ENCODE results near the gene LINGO4.

Gene LINGO4

DNA sequence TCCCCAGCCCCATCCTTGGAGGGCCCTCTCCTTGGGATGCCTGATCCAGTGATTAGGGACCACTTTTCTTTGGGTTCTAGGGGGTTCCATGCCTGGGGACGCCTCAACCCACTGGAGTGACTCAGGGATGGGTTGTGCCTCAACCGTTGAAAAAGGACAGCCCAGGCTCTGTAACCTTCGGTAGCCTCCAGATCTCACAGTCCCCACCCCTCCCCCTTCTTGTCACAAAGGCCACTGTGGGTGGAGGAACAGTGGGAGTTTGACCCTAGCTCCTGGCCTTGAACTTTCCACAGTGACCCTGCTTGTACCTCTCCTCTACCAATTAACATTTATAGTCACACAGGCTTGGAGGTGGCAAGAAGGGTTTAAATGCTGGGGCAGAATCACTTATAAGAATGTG is 29.0 kb upstream of the LINGO4 start:
- Histone ChIP-seq H2BK5ac (ENCODE audit: low read length) (no peak overlapping the region), H2BK15ac (ENCODE audit: low read length) (no peak overlapping the region), H3K4me2 (ENCODE audit: insufficient read depth, low read length, poor library complexity, severe bottlenecking) (no peak overlapping the region), H2AFZ (ENCODE audit: low read length) (no peak overlapping the region), H3K9ac (ENCODE audit: low read depth, low read length, poor library complexity) (no peak overlapping the region), H4K8ac (ENCODE audit: low read depth, low read length) (no peak overlapping the region), H3K4me1 (ENCODE audit: control insufficient read depth in 2 of 2, insufficient read depth in 1 of 2, low read depth in 1 of 2, low read length in 2 of 2) (peaks cover 14% of the 10 kb centered on the region in 2 donors), H3K14ac (ENCODE audit: low read length) (no peak overlapping the region), H4K91ac (ENCODE audit: low read depth, low read length, poor library complexity) (no peak overlapping the region), H3K4ac (ENCODE audit: low read length) (no peak overlapping the region), H3K27me3 (ENCODE audit: control insufficient read depth in 3 of 3, insufficient read depth in 3 of 3, low read depth in 1 of 3, low read length in 3 of 3) (peaks cover 19 to 77% (median 27%) of the 10 kb centered on the region in 3 experiments), H3K9me3 (replicated peaks in 1 of 2; ENCODE audit: control insufficient read depth in 2 of 2, insufficient read depth in 1 of 2, low read depth in 1 of 2, low read length in 2 of 2) (no peaks in the 10 kb centered on the region), H3K27ac (replicated peaks; ENCODE audit: low read length) (no peak overlapping the region), H3K4me3 (ENCODE audit: low read length in 2 of 2) (no peak overlapping the region), H3K79me1 (ENCODE audit: low read depth, low read length) (no peaks in the 10 kb centered on the region), H2BK120ac (ENCODE audit: low read depth, low read length) (no peak overlapping the region), H3K36me3 (replicated peaks in 1 of 2; ENCODE audit: control insufficient read depth in 2 of 2, insufficient read depth in 2 of 2, low read length in 2 of 2) (no peaks in the 10 kb centered on the region), H3K18ac (ENCODE audit: low read length) (no peak overlapping the region), H2AK5ac (ENCODE audit: low read depth, low read length) (no peak overlapping the region), H3K23ac (ENCODE audit: low read depth, low read length, poor library complexity) (no peak overlapping the region), H2BK12ac (ENCODE audit: low read length) (no peak overlapping the region)
- no CpG with 5 or more reads among the region's 3 CpGs for WGBS, 2 donors (ENCODE audit: extremely low coverage in 2 of 2, insufficient read length in 2 of 2, insufficient replicate concordance in 1 of 2)
- no peak for DNase-seq (ENCODE audit: low spot score)

DNA sequence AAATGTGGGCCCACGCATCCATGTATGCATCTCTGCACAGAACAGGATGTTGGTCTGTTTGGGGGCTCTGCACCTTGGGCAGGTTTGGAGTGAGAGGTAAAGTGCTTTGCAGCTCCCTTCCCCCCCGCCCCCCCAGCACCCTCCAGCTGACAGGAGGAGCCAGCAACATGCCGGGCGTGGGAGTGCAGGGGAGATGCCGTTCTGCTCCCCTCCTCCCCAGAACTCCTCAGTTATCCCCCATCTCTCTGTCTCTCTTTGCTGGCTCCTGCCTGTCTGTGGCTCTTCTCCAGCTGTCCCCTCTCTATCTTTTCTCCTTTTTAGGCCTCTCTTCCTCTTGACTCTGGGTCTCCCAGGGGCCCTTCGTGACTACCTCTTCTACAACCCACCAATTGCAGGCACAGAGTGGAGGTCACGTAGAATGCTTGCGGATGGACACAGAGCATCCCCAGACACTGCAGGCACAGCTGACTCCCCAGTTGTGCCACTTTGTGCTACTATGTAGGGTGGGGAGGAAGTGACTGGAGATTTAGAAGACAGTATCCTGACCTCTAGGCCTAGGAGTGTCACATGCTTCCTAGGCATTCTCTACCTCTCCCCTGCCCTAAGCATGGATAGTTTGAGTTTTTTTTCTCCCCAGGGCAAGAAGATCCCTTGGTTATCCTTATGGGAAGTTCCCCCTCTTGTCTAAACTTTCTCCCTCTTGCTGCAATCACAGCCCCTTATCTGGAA is 28.1 kb upstream of the LINGO4 start:
- H3K14ac ChIP-seq (ENCODE audit: low read length) = peak overlapping the region; percentile 32
- DNase-seq (ENCODE audit: low spot score) = no peak
- no peak overlapping the region for H2AK5ac ChIP-seq (ENCODE audit: low read depth, low read length)
- no peak overlapping the region for H2AFZ ChIP-seq (ENCODE audit: low read length)
- H3K4me1 ChIP-seq (ENCODE audit: control insufficient read depth in 2 of 2, insufficient read depth in 1 of 2, low read depth in 1 of 2, low read length in 2 of 2) = peaks cover 15 to 21% of the 10 kb centered on the region in 2 donors
- peaks cover 11 to 68% (median 18%) of the 10 kb centered on the region in 3 experiments for H3K27me3 ChIP-seq (ENCODE audit: control insufficient read depth in 3 of 3, insufficient read depth in 3 of 3, low read depth in 1 of 3, low read length in 3 of 3)
- H3K9me3 ChIP-seq (replicated peaks in 1 of 2; ENCODE audit: control insufficient read depth in 2 of 2, insufficient read depth in 1 of 2, low read depth in 1 of 2, low read length in 2 of 2) = no peaks in the 10 kb centered on the region
- H3K4ac ChIP-seq (ENCODE audit: low read length) = no peak overlapping the region
- no peaks in the 10 kb centered on the region for H3K79me1 ChIP-seq (ENCODE audit: low read depth, low read length)
- H3K23ac ChIP-seq (ENCODE audit: low read depth, low read length, poor library complexity) = no peak overlapping the region
- no peak overlapping the region for H2BK15ac ChIP-seq (ENCODE audit: low read length)
- H3K9ac ChIP-seq (ENCODE audit: low read depth, low read length, poor library complexity) = no peak overlapping the region
- no peak overlapping the region for H2BK5ac ChIP-seq (ENCODE audit: low read length)
- no peak overlapping the region for H4K8ac ChIP-seq (ENCODE audit: low read depth, low read length)
- H2BK120ac ChIP-seq (ENCODE audit: low read depth, low read length) = no peak overlapping the region
- H2BK12ac ChIP-seq (ENCODE audit: low read length) = no peak overlapping the region
- no CpG with 5 or more reads among the region's 8 CpGs for WGBS, 2 donors (ENCODE audit: extremely low coverage in 2 of 2, insufficient read length in 2 of 2, insufficient replicate concordance in 1 of 2)
- H3K4me2 ChIP-seq (ENCODE audit: insufficient read depth, low read length, poor library complexity, severe bottlenecking) = no peak overlapping the region
- no peak overlapping the region for H3K18ac ChIP-seq (ENCODE audit: low read length)
- no peaks in the 10 kb centered on the region for H3K36me3 ChIP-seq (replicated peaks in 1 of 2; ENCODE audit: control insufficient read depth in 2 of 2, insufficient read depth in 2 of 2, low read length in 2 of 2)
- H3K4me3 ChIP-seq (ENCODE audit: low read length in 2 of 2) = no peak overlapping the region
- H3K27ac ChIP-seq (replicated peaks; ENCODE audit: low read length) = no peak overlapping the region
- H4K91ac ChIP-seq (ENCODE audit: low read depth, low read length, poor library complexity) = no peak overlapping the region

- H3K9me3 ChIP-seq (replicated peaks in 1 of 2; ENCODE audit: control insufficient read depth in 2 of 2, insufficient read depth in 1 of 2, low read depth in 1 of 2, low read length in 2 of 2) = no peaks in the 10 kb centered on the region
- no peak overlapping the region for H4K8ac ChIP-seq (ENCODE audit: low read depth, low read length)
- WGBS, 2 donors (ENCODE audit: extremely low coverage in 2 of 2, insufficient read length in 2 of 2, insufficient replicate concordance in 1 of 2) = no CpG with 5 or more reads among the region's 10 CpGs
- H3K9ac ChIP-seq (ENCODE audit: low read depth, low read length, poor library complexity) = no peak overlapping the region
- H2AFZ ChIP-seq (ENCODE audit: low read length) = no peak overlapping the region
- H3K4me1 ChIP-seq (ENCODE audit: control insufficient read depth in 2 of 2, insufficient read depth in 1 of 2, low read depth in 1 of 2, low read length in 2 of 2) = peaks cover 19 to 23% of the 10 kb centered on the region in 2 donors
- H3K18ac ChIP-seq (ENCODE audit: low read length) = peak overlapping the region; percentile 27
- no peak for DNase-seq (ENCODE audit: low spot score)
- H3K4ac ChIP-seq (ENCODE audit: low read length) = peak overlapping the region; percentile 42
- no peak overlapping the region for H2BK5ac ChIP-seq (ENCODE audit: low read length)
- H2BK15ac ChIP-seq (ENCODE audit: low read length) = peak overlapping the region; percentile 54
- no peaks in the 10 kb centered on the region for H3K36me3 ChIP-seq (replicated peaks in 1 of 2; ENCODE audit: control insufficient read depth in 2 of 2, insufficient read depth in 2 of 2, low read length in 2 of 2)
- H3K14ac ChIP-seq (ENCODE audit: low read length) = no peak overlapping the region
- no peak overlapping the region for H4K91ac ChIP-seq (ENCODE audit: low read depth, low read length, poor library complexity)
- H3K27ac ChIP-seq (replicated peaks; ENCODE audit: low read length) = no peak overlapping the region
- no peak overlapping the region for H3K4me2 ChIP-seq (ENCODE audit: insufficient read depth, low read length, poor library complexity, severe bottlenecking)
- H2AK5ac ChIP-seq (ENCODE audit: low read depth, low read length) = no peak overlapping the region
- H2BK120ac ChIP-seq (ENCODE audit: low read depth, low read length) = no peak overlapping the region
- H3K23ac ChIP-seq (ENCODE audit: low read depth, low read length, poor library complexity) = peak overlapping the region; percentile 52
- H3K4me3 ChIP-seq (ENCODE audit: low read length in 2 of 2) = no peak overlapping the region
- peaks cover 3 to 59% (median 9%) of the 10 kb centered on the region in 3 experiments for H3K27me3 ChIP-seq (ENCODE audit: control insufficient read depth in 3 of 3, insufficient read depth in 3 of 3, low read depth in 1 of 3, low read length in 3 of 3)
- H2BK12ac ChIP-seq (ENCODE audit: low read length) = peak overlapping the region; percentile 24
- no peaks in the 10 kb centered on the region for H3K79me1 ChIP-seq (ENCODE audit: low read depth, low read length)
Observed at GRCh38 chr1:151832318-151832980, 27.2 kb upstream of the LINGO4 start.

DNA sequence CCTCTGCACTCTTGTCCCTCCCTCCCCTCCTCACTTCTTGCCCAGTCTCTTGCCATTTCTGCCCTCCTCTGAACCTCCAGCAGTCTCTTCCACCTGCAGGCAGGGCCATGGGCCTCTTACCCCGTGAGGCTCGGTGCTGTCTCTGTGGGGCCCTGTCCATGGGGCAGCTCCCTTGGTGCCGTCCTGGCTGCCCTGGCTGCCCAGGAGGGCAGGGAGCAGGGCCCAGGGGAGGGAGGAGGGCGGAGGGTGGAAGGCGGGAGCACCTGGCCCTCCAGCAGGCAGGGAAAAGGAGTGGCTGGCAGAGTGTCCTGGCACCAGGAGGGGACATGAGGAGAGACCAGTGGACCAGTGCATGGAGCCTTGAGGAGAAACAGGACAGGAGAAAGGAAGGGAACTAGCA is 26.4 kb upstream of the LINGO4 start, which contains the start of gene RORC:
Gene RORC (minus strand): TSS at position 198 of the 400 bp plus-strand sequence. CDS start 38 bp downstream, at position 160.
- Histone ChIP-seq H3K4me1 (ENCODE audit: control insufficient read depth in 2 of 2, insufficient read depth in 1 of 2, low read depth in 1 of 2, low read length in 2 of 2) (peaks cover 19 to 23% of the 10 kb centered on the region in 2 donors), H2AK5ac (ENCODE audit: low read depth, low read length) (peak within 1 kb of the TSS; percentile 83), H2AFZ (ENCODE audit: low read length) (no peak within 1 kb of the TSS), H3K9ac (ENCODE audit: low read depth, low read length, poor library complexity) (no peak within 1 kb of the TSS), H2BK15ac (ENCODE audit: low read length) (peak within 1 kb of the TSS; percentile 54), H2BK120ac (ENCODE audit: low read depth, low read length) (no peak within 1 kb of the TSS), H3K18ac (ENCODE audit: low read length) (peak within 1 kb of the TSS; percentile 37), H3K4me3 (ENCODE audit: low read length in 2 of 2) (no peak within 1 kb of the TSS), H3K79me1 (ENCODE audit: low read depth, low read length) (no peaks in the 10 kb centered on the region), H3K14ac (ENCODE audit: low read length) (peak within 1 kb of the TSS; percentile 90), H4K8ac (ENCODE audit: low read depth, low read length) (peak within 1 kb of the TSS; percentile 82), H3K9me3 (replicated peaks in 1 of 2; ENCODE audit: control insufficient read depth in 2 of 2, insufficient read depth in 1 of 2, low read depth in 1 of 2, low read length in 2 of 2) (no peaks in the 10 kb centered on the region), H3K4me2 (ENCODE audit: insufficient read depth, low read length, poor library complexity, severe bottlenecking) (no peak within 1 kb of the TSS), H2BK5ac (ENCODE audit: low read length) (peak within 1 kb of the TSS; percentile 62), H2BK12ac (ENCODE audit: low read length) (peak within 1 kb of the TSS; percentile 82), H3K27me3 (ENCODE audit: control insufficient read depth in 3 of 3, insufficient read depth in 3 of 3, low read depth in 1 of 3, low read length in 3 of 3) (peaks cover 0 to 51% (median under 1%) of the 10 kb centered on the region in 3 experiments), H4K91ac (ENCODE audit: low read depth, low read length, poor library complexity) (no peak within 1 kb of the TSS), H3K36me3 (replicated peaks in 1 of 2; ENCODE audit: control insufficient read depth in 2 of 2, insufficient read depth in 2 of 2, low read length in 2 of 2) (no peaks in the 10 kb centered on the region), H3K23ac (ENCODE audit: low read depth, low read length, poor library complexity) (peak within 1 kb of the TSS; percentile 65), H3K4ac (ENCODE audit: low read length) (peak within 1 kb of the TSS; percentile 42), H3K27ac (replicated peaks; ENCODE audit: low read length) (no peak within 1 kb of the TSS)
- no CpG with 5 or more reads among the region's 5 CpGs for WGBS, 2 donors (ENCODE audit: extremely low coverage in 2 of 2, insufficient read length in 2 of 2, insufficient replicate concordance in 1 of 2)
- DNase-seq (ENCODE audit: low spot score) = no peak

Data from neuronal stem cell (in vitro differentiated cells).